ENCODE results near the gene ZGPAT. TPM values are rescaled to one million over a fixed set of nuclear protein-coding genes. Genes with fewer than 3 reads are reported as not detected.

The ZGPAT gene
- total and polyA plus RNA-seq, 10 of the 15 experiments (the other 5 are each of a cell fraction or from before 2014, with no cell fraction given), result 0.58 to 52.9 (median 18.0) TPM

DNA sequence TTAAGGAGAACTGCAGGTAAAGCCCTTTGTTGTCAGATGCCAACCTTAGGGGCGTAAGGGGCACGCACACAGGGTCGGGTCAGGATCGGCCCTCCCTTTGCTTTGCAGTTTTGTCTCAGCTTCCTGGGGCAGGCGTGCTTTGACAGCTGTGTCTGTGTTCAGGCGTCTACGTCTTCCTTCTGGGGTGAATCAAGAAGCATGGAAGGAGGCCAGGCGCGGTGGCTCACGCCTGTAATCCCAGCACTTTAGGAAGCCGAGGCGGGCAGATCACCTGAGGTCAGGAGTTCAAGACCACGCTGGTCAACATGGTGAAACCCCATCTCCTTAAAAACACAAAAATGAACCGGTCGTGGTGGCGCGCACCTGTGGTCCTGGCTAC lies 1.3 kb downstream of the ZGPAT start:
- Histone ChIP-seq H3K79me2 (ENCODE audit: control insufficient read depth, insufficient read depth, low read length) (peaks cover 50% of the 10 kb centered on the region), H2AFZ (ENCODE audit: control insufficient read depth, low read depth, low read length) (no peak overlapping the region), H3K4me2 (ENCODE audit: control insufficient read depth, insufficient read depth) (peak overlapping the region; percentile 72), H3K9ac (ENCODE audit: control insufficient read depth, insufficient read depth, low read length) (no peak overlapping the region), H4K20me1 (ENCODE audit: control insufficient read depth, insufficient read depth) (no peaks in the 10 kb centered on the region), H3K36me3 (ENCODE audit: control insufficient read depth in 2 of 2, insufficient read depth in 2 of 2, low read length in 1 of 2) (peaks cover 5 to 30% of the 10 kb centered on the region in 2 experiments), H3K4me3 (peak overlapping the region; percentile 89), H3K27ac (ENCODE audit: control insufficient read depth, insufficient read depth) (no peak overlapping the region; the same call in 1 of the 2 replicates), H3K9me3 (replicated peaks; ENCODE audit: control insufficient read depth, insufficient read depth, low read length) (peaks cover 10% of the 10 kb centered on the region; the same call in 2 of the 3 replicates), H3K4me1 (ENCODE audit: control insufficient read depth, insufficient read depth, low read length) (peaks cover 12% of the 10 kb centered on the region), H3K27me3 (replicated peaks in 1 of 2; ENCODE audit: control insufficient read depth in 2 of 2, insufficient read depth in 2 of 2, low read length in 1 of 2) (no peaks in the 10 kb centered on the region)
- intact Hi-C loops (cut with micrococcal nuclease; ENCODE audit: unreplicated experiment) (no loop called here), in situ Hi-C loops (cut with MboI) (loop anchor here (5.0 kb wide), 1 partner anchor 148 kb away; no protein-coding TSS in a partner anchor)
- ChIA-PET RAD21 (ENCODE audit: unreplicated experiment) (interaction anchor here (0.6 to 2.4 kb wide), 5 partner anchors 19 to 352 kb away, joined by 3 to 32 read pairs (median 7); partner anchors contain the start of genes LIME1, PTK6 and SLC2A4RG), CTCF (interaction anchor here (0.9 to 3.3 kb wide), 3 partner anchors 28 to 265 kb away, joined by 3 to 28 read pairs (median 4); partner anchors contain the start of gene LIME1), SMC1A (ENCODE audit: uncharacterized antibody, unreplicated experiment) (interaction anchor here (0.5 to 2.6 kb wide), 2 partner anchors 28 to 246 kb away, joined by 3 to 14 read pairs; partner anchors contain the start of gene LIME1), POLR2A (interaction anchor here (1.0 kb wide), 1 partner anchor 187 kb away, joined by 3 read pairs; no protein-coding TSS in a partner anchor)
- TF ChIP-seq CHD1 (IDR thresholded peaks at IDR 0.05; ENCODE audit: low read depth, low read length) (no peak), TAF1 (IDR thresholded peaks at IDR 0.05; ENCODE audit: borderline replicate concordance, low read depth, low read length) (no peak), CREM (IDR thresholded peaks at IDR 0.05; ENCODE audit: low read depth) (no peak), POLR2A (IDR thresholded peaks at IDR 0.05; ENCODE audit: low read depth, low read length) (no peak), KLF5 (IDR thresholded peaks at IDR 0.05; ENCODE audit: partially characterized antibody) (no peak), ASH2L (IDR thresholded peaks at IDR 0.05; ENCODE audit: borderline replicate concordance, low read depth) (no peak), FOXK2 (IDR thresholded peaks at IDR 0.05) (no peak), RAD51 (IDR thresholded peaks at IDR 0.05) (no peak), IRF4 (IDR thresholded peaks at IDR 0.05; ENCODE audit: low read depth, low read length) (no peak), RBBP5 (conservative IDR thresholded peaks at IDR 0.05) (no peak)
- TF ChIP-seq, protein P1, sequence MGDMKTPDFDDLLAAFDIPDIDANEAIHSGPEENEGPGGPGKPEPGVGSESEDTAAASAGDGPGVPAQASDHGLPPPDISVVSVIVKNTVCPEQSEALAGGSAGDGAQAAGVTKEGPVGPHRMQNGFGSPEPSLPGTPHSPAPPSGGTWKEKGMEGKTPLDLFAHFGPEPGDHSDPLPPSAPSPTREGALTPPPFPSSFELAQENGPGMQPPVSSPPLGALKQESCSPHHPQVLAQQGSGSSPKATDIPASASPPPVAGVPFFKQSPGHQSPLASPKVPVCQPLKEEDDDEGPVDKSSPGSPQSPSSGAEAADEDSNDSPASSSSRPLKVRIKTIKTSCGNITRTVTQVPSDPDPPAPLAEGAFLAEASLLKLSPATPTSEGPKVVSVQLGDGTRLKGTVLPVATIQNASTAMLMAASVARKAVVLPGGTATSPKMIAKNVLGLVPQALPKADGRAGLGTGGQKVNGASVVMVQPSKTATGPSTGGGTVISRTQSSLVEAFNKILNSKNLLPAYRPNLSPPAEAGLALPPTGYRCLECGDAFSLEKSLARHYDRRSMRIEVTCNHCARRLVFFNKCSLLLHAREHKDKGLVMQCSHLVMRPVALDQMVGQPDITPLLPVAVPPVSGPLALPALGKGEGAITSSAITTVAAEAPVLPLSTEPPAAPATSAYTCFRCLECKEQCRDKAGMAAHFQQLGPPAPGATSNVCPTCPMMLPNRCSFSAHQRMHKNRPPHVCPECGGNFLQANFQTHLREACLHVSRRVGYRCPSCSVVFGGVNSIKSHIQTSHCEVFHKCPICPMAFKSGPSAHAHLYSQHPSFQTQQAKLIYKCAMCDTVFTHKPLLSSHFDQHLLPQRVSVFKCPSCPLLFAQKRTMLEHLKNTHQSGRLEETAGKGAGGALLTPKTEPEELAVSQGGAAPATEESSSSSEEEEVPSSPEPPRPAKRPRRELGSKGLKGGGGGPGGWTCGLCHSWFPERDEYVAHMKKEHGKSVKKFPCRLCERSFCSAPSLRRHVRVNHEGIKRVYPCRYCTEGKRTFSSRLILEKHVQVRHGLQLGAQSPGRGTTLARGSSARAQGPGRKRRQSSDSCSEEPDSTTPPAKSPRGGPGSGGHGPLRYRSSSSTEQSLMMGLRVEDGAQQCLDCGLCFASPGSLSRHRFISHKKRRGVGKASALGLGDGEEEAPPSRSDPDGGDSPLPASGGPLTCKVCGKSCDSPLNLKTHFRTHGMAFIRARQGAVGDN (IDR thresholded peaks at IDR 0.05), result no peak
- FAIRE-seq (no peak), DNase-seq (ENCODE audit: low read depth, low spot score) (no peak), ATAC-seq (no peak)
- 98% methylated on average over 17 of the region's 17 CpGs for WGBS (ENCODE audit: insufficient coverage, insufficient replicate concordance, low lambda C conversion rate, missing lambda C conversion rate)
- no TSS peak for BruUV-seq (replicated peaks)

Data from GM12878 (cell line).